NCI-H2227 treated with DMSO at 0.1 percent for 48 hours (cell line): Measurements from ENCODE around the gene KCNB1.

Experiments used
- DNase-seq: peaks from one replicate; lab custom pipeline; 2025; lab: John Stamatoyannopoulos, UW

KCNB1 gene

DNA sequence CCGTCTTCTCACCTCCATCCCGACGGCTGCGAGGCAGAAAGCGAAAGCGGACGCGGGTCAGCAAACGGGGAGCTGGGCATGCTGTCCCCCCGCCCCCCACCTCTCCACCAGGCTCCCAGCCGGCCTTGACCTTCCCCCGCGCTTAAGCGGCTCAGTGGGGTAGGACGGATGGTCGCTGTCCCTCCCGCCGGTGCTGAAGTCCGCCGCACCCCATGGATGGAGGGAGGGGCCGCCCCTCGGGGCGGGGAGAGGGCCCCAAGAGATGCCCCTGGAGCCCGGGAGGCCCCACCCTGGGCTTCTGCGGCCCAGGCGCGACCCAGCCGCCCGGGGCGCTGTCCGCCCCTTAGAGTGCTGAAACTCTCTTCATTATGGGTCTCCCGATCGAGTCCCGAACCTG is at the start of gene KCNB1:
KCNB1 (minus strand) TSS at position 48 of the 397 bp plus-strand sequence. CDS start 188 bp downstream, outside the sequence.
- DNase-seq = no peak

DNA sequence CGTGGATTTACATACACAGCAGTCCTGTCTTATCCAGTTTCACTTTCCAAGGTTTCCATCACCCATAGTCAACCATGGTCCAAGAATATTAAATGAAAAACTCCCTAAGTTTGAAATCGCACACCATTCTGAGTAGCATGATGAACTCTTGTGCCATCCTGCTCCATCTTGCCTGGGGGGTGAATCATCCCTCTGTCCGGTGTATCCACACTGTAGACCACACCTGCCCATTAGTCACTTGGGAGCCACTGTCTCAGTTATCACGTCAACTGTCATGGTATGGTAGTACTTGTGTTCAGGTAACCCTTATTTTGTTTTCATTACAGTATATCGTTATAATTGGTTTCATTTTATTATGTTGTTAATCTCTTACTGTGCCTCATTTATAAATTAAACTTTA is 47.0 kb upstream of the KCNB1 start:
- DNase-seq = no peak

DNA sequence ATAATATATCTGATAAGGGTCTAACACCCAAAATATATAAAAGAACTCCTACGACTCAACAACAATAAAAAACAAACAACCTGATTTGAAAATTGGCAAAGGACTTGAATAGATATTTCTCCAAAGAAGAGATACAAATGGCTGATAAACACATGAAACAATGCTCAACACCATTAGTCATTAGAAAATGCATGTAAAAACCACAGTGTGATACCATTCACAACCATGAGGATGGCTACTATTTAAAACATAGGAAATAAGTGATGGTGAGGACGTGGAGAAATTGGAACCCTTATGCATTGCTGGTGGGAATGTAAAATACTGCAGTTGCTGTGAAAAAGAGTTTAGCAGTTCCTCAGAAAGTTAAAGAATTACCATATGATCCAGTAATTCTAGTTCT is 44.1 kb upstream of the KCNB1 start:
- no peak for DNase-seq

DNA sequence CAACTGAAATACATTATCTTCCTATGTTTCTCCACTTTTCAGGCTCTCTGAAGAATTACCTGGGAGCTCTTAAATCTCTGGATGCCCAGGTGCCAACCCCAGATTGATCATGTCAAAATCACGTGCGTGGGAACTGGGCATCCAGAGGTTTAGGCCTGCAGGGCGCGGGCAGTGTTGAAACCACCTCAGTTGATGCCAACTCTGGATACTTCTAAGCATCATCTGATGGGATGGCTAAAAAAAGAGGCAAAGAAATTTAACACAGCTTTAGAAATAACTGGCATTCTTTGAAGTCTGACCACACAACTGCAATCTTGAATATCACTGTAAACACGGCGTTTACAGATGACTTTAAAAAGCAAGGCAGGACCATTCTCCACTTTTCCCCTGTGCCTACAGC is 43.6 kb upstream of the KCNB1 start:
- DNase-seq = no peak

DNA sequence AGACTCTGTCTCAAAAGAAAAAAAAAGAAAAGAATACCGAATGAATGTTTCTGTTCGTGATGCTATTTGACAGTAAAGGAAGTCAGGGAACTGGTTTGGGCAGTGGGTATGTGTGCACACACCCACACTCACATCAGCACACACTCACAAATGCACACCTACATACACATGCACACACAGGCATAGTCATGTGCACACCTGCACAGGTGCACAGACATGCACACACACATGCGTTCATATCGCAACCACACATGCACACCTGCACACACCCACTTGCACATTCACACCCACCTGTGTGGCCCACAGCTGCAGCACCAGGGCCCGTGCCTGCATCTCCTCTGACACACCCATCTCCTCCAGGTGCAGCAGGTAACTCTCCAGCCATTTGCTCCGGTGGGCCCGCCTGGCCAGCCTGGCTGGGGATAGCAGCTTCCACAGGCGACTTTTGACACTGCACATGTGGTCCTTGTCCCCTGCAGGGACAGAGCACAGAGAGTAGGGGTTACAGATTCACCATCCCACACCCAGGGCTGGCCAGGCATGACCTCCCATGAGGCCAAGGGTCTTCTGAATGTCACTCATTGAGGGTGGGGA is 41.4 kb upstream of the KCNB1 start:
- no peak for DNase-seq

DNA sequence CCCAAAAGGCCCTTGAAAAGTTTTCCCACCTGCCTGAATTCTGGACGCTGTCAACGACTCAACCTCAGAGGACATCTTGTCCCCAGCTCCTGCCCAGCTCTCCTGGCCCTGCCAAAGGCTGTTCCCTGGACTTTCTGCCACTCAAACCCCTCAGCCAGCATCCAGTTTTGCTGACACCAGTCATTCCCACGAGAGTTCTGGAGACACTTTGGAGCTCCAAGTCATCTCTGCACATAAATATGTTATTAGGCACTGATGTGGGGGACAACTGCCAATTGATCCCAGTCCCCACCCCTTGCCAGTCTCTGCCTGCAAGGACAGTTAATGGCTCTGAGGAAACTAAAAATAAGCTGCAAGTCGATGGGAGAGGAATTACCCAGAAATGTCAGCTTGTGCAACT is 38.9 kb upstream of the KCNB1 start:
- DNase-seq = no peak

DNA sequence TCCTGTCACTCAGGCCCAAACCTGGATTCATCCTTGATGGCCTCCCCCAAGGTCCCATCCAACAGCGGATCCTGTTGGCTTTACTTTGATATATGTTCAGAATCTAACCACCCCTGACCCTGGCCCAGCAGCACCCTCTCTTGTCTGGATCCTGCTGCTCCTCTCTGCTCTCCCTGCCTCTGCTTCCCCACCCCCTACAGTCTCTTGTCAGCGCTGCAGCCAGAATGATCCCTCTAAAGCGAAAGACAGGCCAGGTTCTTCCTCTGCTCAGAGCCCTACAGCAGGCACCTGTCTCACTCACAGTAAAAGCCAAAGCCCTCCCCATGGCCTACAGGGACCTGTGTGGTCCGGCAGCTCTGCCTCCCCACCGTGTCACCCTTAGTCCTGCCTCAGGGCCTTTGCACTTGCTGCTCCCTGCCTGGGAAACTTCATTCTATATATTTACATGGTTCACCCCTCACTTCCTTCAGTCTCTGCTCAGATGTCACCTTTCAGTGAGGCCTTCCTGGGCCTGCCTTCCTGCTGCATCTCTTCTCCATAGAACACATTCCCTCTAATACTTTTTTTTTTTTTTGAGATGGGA is 37.4 kb upstream of the KCNB1 start:
- DNase-seq = no peak

DNA sequence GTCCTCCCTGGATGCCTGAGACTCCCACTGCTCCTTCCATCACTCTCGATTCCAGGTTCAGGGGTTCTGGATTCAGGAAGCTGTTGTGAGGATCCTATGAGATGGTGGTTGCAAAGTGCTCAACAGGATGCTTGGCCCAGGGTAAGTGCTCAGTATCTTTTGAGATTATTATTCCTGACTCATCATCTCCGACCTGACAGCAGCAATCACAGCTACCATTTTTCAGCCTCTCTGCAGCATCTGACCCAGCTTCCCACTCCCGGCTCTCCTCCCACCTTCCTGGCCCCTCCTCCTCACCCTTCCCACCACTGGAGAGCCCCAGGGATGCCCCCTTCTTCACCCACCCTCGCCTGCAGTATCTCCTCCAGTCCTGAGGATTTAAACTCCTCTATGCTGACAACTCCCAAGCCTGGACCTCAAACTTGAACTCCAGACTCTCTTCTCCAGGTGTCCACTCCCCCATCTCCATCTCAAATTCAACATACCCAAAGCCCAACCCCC is 36.8 kb upstream of the KCNB1 start:
- no peak for DNase-seq

DNA sequence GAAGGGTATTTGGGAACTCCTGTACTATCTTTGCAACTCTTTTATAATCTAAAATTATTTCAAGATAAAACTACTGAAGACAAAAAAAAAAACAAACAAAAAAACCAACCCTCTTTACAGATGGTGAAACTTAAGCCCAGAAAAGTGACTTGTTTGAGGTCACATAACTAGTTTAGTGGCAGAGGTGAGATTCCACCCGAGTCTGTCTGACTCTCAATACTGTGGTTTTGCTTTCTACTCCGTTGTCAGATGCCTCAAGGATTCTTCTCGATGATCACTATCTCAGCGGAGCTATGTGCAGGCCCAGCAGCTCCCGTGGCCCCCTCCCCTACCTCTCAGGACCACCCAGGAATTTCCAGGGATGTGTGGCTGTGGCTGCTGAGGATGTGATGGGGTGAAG is 36.1 kb upstream of the KCNB1 start:
- no peak for DNase-seq

DNA sequence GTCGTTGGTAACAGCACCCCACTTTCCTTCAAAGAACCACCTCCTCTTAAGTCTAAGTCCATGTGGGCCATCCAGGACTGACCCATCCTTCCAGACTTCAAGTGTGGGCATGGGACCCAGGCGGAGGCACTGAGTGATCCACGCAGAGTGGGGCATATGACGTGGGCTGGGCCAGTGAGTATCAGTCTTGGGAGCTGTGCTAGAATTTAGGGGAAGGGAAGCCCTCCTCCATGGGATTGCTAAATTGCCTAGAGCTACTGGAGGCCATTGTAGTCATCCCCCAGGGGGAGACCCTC is 35.3 kb upstream of the KCNB1 start:
- no peak for DNase-seq

DNA sequence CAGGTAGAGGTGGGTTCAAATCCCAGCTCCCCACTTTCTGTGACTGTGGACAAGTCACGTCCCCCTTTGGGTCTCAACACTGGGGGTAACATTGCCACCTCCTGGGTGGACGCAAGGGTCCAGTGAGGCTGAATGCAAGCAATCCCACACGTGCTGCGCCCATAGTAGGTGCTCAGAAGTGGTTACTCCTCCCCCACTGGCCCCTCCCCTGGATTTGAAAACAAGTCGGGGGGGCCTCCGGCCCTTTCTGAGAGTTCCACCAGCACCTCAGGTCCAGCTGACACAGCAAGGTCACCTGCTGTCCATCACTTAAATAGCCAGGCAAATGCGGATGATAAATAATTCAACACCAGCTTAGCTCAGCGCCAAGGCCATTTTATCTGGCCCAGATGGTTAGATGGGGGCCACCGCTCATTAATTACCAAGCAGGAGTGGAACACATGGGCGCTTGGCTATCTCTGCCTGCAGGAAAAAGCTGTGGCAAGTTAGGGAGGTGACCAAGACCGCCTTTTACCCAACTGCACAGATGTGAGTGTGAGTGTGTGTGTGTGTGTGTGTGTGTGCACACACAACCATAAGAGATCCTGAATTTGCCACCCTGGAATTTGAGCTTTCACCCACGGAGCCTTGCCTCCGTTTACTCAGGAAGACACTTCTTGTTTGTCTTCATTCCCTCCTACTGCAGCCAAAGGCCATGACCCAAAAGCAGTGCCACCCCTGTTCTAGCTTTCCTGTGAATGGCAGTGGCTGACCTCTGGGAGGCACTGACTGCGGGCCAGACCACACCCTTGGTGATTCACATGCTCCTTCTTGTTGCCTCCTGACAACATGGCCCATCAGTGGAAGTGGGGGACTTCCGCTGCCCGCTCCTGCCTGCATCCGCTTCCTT is 34.7 kb upstream of the KCNB1 start:
- DNase-seq = no peak

DNA sequence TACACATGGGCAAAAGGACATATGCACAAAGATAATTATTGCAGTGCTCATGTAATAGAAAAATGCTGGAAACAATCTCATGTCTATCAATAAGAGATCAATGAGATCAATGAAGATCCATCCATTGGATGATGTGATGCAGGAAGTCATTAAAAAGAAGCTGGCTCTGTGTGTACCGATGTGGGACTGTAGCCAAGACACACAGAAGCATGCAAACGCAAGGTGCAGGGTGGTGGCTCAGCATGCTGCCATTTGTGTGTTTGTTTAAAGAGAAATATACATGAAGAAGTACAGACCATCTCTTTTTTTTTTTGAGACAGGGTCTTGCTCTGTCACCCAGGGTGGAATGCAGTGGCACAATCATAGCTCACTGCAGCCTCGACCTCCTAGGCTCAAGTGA is 33.1 kb upstream of the KCNB1 start:
- no peak for DNase-seq

DNA sequence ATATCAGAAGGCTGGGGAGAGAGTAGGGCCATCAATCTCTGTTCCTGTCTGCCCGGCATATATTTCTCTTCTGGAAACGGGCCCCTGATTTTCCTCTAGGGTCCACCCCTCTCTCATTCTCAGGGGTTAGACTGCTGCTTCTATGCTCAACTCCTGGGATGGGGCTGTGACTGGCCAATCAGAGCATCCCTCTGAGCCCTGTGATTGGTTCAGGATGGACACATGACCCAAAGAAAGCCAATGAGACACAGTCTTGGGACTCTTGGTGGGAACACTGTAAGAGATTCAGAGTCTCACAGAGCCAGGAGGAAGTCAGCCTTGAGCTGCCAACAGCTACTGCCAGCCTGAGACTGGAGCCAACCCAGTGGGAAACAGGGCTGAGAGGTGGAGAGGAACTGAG is 31.0 kb upstream of the KCNB1 start:
- DNase-seq = no peak

DNA sequence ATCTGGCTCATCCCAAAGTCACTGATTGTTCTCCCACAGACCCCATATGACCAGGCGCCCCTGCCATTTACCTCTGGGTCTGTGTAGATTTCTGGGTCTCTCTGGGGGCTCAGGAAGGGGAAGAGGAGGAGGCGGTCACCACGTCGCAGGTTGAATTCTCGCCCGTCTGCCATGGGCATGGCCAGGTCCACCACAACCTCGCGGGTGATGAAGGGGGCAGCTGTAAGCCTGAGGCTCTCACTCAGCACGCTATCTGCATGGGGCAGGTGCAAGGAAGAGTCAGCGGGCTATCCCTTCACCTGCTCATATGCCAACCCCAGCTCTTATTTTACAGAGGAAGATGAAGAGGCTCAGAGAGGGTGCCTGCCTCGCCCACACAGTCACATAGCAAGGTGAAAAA is 30.5 kb upstream of the KCNB1 start:
- DNase-seq = no peak

DNA sequence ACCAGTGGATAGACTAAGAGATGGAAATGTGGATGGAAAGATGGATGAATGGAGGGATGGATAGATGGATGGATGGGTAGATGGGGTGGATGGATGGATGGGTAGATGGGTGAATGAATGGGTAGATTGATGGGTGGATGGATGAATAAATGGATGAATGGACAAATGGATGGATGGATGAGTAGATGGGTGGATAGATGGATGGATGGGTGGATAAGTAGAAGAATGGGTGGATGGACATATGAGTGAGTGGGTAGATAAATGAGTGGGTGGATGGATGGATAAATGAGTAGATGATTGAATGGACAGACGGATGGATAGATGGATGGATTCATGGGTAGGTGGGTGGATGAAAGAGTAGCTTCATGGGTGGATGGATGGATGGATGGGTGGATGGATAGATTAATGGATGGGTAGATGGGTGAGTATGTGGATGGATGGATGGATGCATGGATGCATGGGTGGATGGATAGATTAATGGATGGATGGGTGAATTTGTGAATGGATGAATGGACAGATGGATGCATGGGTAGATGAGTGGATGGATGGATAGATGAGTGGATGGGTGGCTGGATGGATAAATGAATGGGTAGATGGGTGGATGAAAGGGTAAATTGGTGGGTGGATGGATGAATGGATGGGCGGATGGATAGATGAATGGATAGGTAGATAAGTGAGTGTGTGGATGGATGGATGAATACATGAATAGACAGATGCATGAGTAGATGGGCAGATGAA is 29.5 kb upstream of the KCNB1 start:
- no peak for DNase-seq

DNA sequence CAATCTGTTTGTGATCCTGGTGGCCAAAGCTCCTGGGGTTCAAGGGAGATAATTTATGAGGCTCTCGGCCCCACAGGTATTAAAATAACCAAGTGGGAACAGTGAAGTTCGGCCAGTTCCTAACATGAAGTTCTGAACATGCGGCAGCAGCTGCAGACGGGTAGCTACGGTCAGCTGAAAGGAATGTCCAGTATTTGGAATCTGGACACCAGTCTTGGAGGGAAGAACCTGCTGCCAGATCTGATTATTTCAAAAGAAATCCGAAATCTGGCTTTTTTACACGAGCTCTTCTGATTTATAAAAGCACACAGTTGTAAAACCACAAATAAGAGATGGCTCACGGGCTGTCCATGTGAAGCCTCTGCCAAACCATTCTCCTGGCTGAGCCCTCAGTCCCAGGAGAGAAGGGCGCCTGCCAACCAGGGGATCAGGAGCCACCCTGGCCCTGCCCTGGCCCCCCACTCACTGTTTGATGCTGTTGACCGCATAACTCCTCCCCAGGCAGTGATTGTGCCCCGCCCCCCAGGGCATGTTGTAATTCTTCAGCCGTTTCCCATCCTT is 28.2 kb upstream of the KCNB1 start:
- no peak for DNase-seq

DNA sequence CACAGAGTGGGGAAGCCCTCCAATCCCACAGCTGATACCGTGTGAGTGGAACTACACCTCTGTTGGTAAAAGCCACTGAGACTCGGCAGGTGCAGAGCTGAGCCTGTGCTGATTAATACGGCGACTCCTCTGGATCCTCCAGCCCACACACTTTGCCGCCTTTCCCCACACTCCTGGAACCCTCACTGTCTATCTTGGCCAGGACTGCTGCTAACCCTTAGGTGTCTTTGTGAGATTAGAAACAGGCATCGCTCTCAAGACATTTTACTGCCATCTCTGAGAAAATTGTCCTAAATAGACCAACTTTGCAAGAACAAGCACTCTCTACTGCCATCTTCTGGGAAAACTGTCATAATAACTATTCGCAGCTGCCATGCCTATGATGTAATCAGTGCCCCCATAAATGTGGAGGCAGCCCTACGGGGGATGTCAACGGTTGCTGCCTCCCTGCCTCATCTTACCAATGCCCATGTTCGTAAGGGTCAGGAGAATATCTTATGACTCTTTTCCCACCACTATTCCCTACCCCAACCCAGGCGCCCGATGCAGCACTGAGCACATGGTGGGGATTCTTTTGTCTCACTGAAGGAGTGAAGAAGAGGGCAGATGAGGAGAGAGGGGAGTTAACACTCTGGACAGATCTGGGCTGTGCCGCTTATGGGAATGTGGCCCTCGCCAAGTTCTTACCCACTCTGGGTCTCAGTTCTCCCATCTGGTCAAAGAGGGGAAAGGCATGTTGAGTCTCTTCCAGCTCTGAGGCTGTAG is 26.1 kb upstream of the KCNB1 start:
- DNase-seq = peak; percentile 85

DNA sequence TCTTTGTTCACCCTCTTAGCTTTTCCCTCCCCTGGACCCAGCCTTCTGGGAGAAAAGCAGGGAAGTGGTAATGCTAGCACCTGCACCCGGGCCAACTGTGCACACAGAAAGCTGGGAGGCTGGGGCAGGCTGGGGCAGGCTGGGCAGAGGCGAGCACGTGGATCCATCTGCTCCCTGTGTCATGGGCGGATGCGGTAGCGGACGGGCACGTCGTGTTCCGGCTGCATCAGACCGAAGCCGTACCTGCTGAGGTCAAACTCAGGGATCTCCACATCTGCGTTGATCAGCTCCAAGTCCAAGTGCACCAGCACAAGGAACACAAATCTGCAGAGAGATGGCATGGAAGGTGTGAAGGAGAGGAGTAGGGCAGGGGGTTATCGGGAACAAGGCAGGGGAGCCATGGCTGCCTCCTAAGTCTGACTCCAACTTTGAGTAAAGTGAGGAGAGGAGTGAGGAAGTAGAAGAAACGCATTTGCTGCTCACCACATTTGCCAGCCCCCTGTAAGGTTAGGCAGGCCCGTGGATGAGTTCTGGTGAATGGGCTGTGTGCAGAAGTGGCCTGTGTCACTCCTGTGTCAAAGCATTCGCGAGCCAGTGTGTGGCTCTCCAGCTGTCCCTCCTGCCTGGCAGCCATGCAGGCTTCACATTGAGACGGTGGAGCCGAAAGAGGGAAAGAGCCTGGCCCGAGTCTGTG is 25.4 kb upstream of the KCNB1 start:
- no peak for DNase-seq

DNA sequence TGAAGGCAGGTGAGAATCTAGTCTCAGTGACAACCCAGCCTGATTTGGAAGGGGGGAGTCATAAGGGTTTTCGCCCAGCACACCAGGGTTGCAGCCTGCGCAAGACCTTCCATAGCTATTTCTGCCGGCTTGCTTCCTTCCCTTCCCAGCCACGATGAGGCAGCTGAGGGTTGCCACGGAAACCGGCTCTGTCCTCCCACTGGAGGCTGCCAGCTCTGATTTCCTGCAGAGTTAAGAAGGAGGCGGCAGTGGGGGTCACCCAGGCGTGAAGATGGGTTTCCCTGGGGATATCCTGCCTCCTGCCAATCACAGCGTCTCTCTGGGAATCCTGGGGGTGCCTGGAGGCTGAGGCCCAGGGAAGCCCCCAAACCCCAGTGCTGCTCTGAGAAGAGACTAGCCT is 23.1 kb upstream of the KCNB1 start:
- DNase-seq = peak; percentile 82

DNA sequence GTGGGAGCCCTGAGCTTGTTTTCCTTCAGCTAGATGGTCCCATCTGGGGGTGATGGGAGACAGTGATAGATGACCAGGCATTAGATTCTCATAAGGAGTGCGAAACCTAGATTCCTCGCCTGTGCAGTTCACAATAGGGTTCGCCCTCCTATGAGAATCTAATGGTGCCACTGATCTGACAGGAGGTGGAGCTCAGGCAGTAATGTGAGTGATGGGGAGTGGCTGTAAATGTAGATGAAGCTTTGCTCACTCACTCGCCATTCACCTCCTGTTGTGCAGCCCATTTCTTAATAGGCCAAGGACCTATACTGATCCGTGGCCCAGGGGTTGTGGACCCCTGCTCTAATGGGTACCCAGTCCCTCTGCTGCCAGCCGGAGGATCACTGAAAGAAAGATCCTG is 20.7 kb upstream of the KCNB1 start:
- DNase-seq = no peak

DNA sequence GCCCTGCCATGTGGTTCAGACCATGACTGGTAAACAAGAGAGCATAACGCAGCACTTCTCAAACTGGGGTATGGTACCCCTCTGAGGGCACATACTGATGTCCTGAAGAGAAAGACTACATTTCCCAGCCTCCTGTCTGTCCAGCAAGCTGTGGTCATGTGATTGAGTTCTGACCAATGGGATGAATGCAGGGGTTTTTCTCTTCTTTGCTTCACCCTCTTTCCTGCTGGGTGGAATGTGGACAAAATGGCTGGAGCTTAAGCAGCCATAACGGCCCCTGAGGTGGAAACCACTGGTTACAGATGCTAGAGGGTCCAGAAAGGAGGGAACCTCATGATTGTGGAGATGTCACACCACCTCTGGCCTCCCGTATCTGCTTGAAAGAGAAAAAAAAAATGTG is 19.4 kb upstream of the KCNB1 start:
- no peak for DNase-seq
